Sigmoid colon (tissue), 3 donors: ENCODE measurements around the gene MRS2.

Experiments
- CTCF ChIP-seq, 4 experiments: fragments of 450-650 bp in 3 of 4; fragments of 200-600 bp in 1 of 4; IDR thresholded peaks; one replicate each; pipeline ENCODE4 v1.5.1; 2016 to 2019; ENCODE audit warnings: antibody characterized with exemption in 4 of 4, mild to moderate bottlenecking in 3 of 4, moderate library complexity in 2 of 4
- POLR2A ChIP-seq, 2 donors: fragments of 450-650 bp; IDR thresholded peaks; one replicate each; pipeline ENCODE4 v1.6.1; 2016; ENCODE audit warnings: antibody characterized with exemption in 2 of 2, mild to moderate bottlenecking in 2 of 2, moderate library complexity in 2 of 2

GRCh38 chr6:24401458-24401857 lies 1.3 kb upstream of the MRS2 start:
- TF ChIP-seq CTCF (IDR thresholded peaks at IDR 0.05) (no peak), POLR2A (IDR thresholded peaks at IDR 0.05) (no peak)
